NCI-H187 treated with DMSO at 0.1 percent for 48 hours (cell line): Measurements from ENCODE around the gene GPR84.

Experiments used
- DNase-seq: peaks from one replicate; lab custom pipeline; 2025; lab: John Stamatoyannopoulos, UW

GPR84 gene

GRCh38 chr12:54364413-54364812, at the start of gene GPR84:
GPR84 (minus strand) TSS chr12:54364486; CDS start chr12:54363851, 635 bp downstream.
- DNase-seq, result no peak

- no peak for DNase-seq
These were observed 49.3 kb upstream of the GPR84 start for GRCh38 chr12:54413284-54414190.

GRCh38 chr12:54412786-54413185, 48.5 kb upstream of the GPR84 start:
- DNase-seq, result no peak

- no peak for DNase-seq
These were observed 48.1 kb upstream of the GPR84 start for GRCh38 chr12:54412348-54412747.

- no peak for DNase-seq
These were observed 47.3 kb upstream of the GPR84 start for GRCh38 chr12:54411391-54412241.

- DNase-seq, result no peak
These were observed 45.0 kb upstream of the GPR84 start for GRCh38 chr12:54409267-54409666.

- no peak for DNase-seq
These were observed 43.1 kb upstream of the GPR84 start for GRCh38 chr12:54407183-54407905.

- no peak for DNase-seq
These were observed 41.3 kb upstream of the GPR84 start for GRCh38 chr12:54405573-54405972.

GRCh38 chr12:54405106-54405505, 40.8 kb upstream of the GPR84 start:
- no peak for DNase-seq

- no peak for DNase-seq
These were observed 40.0 kb upstream of the GPR84 start for GRCh38 chr12:54404061-54405004.

GRCh38 chr12:54401119-54401518, 36.8 kb upstream of the GPR84 start:
- no peak for DNase-seq

GRCh38 chr12:54398995-54399793, 34.9 kb upstream of the GPR84 start:
- DNase-seq, result peak; percentile 47

GRCh38 chr12:54398218-54398617, 33.9 kb upstream of the GPR84 start:
- no peak for DNase-seq

GRCh38 chr12:54397157-54397556, 32.9 kb upstream of the GPR84 start:
- no peak for DNase-seq

- no peak for DNase-seq
These were observed 31.3 kb upstream of the GPR84 start for GRCh38 chr12:54395545-54395944.

- DNase-seq, result no peak
These were observed 30.7 kb upstream of the GPR84 start for GRCh38 chr12:54394986-54395385.

GRCh38 chr12:54394281-54394719, 30.0 kb upstream of the GPR84 start:
- DNase-seq, result no peak

GRCh38 chr12:54393743-54394142, 29.5 kb upstream of the GPR84 start:
- no peak for DNase-seq

- DNase-seq, result no peak
These were observed 28.9 kb upstream of the GPR84 start for GRCh38 chr12:54393207-54393609.
